Embryonic facial prominence (tissue), 1 donor: ENCODE data around the gene TTC17.

Experiments used
- DNase-seq: peaks from one replicate; pipeline ENCODE4 v3.0.0-alpha.2; 2016; ENCODE audit errors: extremely low spot score

Gene TTC17

DNA sequence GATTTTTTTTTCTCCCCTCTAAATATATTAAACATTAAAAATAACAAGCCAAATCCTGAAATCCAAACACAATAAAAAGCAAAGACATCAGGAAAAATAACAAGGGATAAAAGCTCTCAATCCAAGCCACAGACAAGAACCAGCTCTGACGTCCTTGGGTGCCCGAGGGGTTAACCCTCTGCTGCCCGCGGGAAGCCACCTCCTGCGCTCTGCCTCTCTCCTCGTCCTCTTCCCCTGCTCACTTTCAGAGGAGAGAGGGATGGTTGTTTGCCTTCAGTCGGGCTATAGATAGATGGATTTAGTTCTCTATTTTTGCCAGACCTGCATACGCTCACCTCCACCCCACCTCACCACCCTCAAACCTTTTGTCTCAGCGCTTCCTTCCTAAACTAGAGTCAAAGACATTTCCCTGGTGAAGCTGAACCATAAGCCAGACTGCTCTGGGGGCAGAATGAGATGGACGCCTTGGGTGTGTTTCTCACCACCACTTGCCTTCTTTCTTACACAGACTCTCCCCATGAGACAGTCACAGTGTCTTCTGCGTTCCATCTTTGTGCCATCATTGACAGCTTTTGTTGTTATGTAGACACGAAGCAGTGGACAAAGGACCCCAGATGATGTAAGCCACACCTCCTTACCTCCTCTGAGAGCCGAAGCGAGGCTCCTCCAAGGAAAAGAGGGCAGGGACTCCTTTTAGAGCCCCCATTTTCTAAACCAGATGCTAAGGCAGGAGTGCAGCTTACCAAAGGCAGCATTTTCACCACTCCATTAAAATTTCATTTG lies 179.3 kb downstream of the TTC17 start:
- no peak for DNase-seq

DNA sequence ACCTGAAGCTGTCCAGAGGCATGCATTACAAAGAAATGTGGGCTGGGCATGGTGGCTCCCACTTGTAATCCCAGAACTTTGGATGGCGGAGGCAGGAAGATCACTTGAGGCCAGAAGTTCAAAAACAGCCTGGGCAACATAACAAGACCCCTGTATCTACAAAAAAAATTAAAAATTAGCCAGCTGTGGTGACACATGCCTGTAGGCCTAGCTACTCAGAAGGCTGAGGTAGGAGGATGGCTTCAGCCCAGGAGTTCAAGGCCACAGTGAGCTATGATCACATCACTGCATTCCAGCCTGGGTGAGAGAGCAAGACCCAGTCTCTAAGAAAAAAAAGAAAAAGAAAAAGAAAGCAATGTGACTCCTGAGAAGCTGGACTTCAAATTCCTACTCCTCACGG lies 183.3 kb downstream of the TTC17 start:
- DNase-seq: no peak

DNA sequence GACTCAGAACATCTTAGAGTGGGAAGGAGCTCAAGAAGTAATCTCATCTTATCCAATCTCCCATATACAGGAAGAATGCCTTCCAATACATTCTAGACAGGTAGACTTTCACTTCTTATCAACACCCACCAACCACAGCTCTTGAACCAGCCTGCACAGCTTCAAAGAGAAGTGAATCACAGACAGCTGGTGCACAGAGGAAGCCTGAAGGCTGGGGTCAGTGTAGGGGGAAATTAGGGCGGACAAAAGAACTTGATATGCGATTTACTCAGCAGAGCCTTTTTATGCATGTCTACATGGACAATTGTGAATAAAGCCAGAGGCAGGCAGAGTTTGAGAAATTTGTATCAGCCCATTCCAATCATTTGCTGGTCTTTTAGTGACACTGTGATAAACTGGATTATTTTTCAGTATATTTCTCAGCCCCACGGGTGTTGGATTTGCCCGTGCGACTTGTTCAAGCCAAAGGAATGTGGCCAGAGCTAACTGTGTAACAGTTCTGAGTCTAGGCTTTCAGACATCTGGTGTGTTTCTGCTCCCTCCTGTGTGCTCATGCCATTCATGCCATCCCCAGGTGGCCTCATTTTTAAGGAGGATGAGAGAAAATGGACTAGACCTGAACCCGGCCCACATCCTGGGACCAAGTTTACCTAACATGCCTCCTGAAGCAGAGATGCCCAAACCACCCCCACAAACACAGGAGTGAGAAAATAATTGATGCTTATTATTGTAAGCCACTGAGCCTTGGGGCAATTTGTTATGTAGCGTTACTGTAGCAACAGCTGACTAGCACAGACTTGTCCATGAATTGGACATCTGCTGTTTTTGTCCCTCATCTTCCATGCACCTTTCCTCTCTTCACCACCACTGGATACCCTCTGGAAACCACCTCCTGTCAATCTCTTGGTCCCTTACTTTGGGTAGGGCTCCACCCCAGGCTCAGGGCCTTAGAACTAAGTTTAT lies 184.3 kb downstream of the TTC17 start:
- DNase-seq: no peak
